Bronchial epithelial cell (primary cell): Measurements from ENCODE around the gene EHBP1. TPM values are rescaled to one million over a fixed set of nuclear protein-coding genes. Genes with fewer than 3 reads are reported as not detected.

Source experiments
- DNase-seq: peaks from one replicate; pipeline ENCODE4 v3.0.0-alpha.2; 2010; ENCODE audit warnings: low read depth
- FAIRE-seq: peaks from 2 replicates; lab custom pipeline; 2011; peaks lifted over from hg19 to GRCh38; lab: Jason Lieb, UNC
- H3K27me3 ChIP-seq: 2 replicates; pipeline ENCODE4 v1.5.1; 2011; ENCODE audit warnings: low read length; ENCODE audit not compliant: control insufficient read depth, insufficient read depth
- H3K36me3 ChIP-seq: 2 replicates; pipeline ENCODE4 v1.5.1; 2011; ENCODE audit warnings: low read length; ENCODE audit not compliant: control insufficient read depth, insufficient read depth
- H3K4me3 ChIP-seq: 2 replicates; pipeline ENCODE4 v1.5.1; 2011; ENCODE audit warnings: mild to moderate bottlenecking, low read depth, low read length, control low read depth
- CTCF ChIP-seq: IDR thresholded peaks from 2 replicates; pipeline ENCODE4 v1.5.1; 2011; ENCODE audit warnings: mild to moderate bottlenecking, moderate library complexity, low read length, control low read depth, inconsistent platforms; ENCODE audit not compliant: insufficient read depth, severe bottlenecking
- total RNA-seq: library from RNA; depleted of rRNA; stranded (reverse); fragments of >200 nt; gene quantifications from 2 replicates; pipeline ENCODE4 v1.2.1, GENCODE V29; 2014

The EHBP1 gene
- total RNA-seq, 1 donor from 2014 or later, result 132 TPM

- FAIRE-seq, result no peak
- H3K36me3 ChIP-seq, result no peaks in the 10 kb centered on the region
- TF ChIP-seq CTCF, result no peak
These were observed 296.1 kb downstream of the EHBP1 start for GRCh38 chr2:63001576-63001975.

GRCh38 chr2:63003351-63003750 lies 297.8 kb downstream of the EHBP1 start:
- Histone ChIP-seq H3K27me3 (no peaks in the 10 kb centered on the region), H3K36me3 (peaks cover 2% of the 10 kb centered on the region), H3K4me3 (no peak overlapping the region)
- DNase-seq (no peak), FAIRE-seq (no peak)
- no peak for TF ChIP-seq CTCF

More at GRCh38 chr2:63001576-63001975, 296.1 kb downstream of the EHBP1 start:
- DNase-seq, result no peak
- Histone ChIP-seq H3K27me3 (no peaks in the 10 kb centered on the region), H3K4me3 (no peak overlapping the region)

- TF ChIP-seq CTCF, result no peak
- DNase-seq (no peak), FAIRE-seq (no peak)
- Histone ChIP-seq H3K4me3 (no peak overlapping the region), H3K27me3 (no peaks in the 10 kb centered on the region), H3K36me3 (peaks cover 2% of the 10 kb centered on the region)
These were observed 302.4 kb downstream of the EHBP1 start for GRCh38 chr2:63007813-63008458.

- peaks cover 4% of the 10 kb centered on the region for H3K36me3 ChIP-seq
- FAIRE-seq, result no peak
- DNase-seq, result no peak
- no peak overlapping the region for H3K4me3 ChIP-seq
- no peaks in the 10 kb centered on the region for H3K27me3 ChIP-seq
- TF ChIP-seq CTCF, result no peak
These were observed 303.3 kb downstream of the EHBP1 start for GRCh38 chr2:63008838-63009237.

- FAIRE-seq (no peak), DNase-seq (no peak)
- Histone ChIP-seq H3K36me3 (peaks cover 4% of the 10 kb centered on the region), H3K4me3 (no peak overlapping the region), H3K27me3 (no peaks in the 10 kb centered on the region)
- no peak for TF ChIP-seq CTCF
These were observed 304.0 kb downstream of the EHBP1 start for GRCh38 chr2:63009490-63009889.

GRCh38 chr2:63012541-63012940 lies 307.0 kb downstream of the EHBP1 start:
- Histone ChIP-seq H3K36me3 (peaks cover 4% of the 10 kb centered on the region), H3K4me3 (no peak overlapping the region), H3K27me3 (no peaks in the 10 kb centered on the region)
- DNase-seq (no peak), FAIRE-seq (no peak)
- TF ChIP-seq CTCF, result no peak
